ELF-1 (cell line): Measurements from ENCODE around the gene FARS2.
A peak's percentile ranks its signal among the peaks of the same experiment; 100 is the strongest.
"Not testable (repeated sequence)": the region's sequence is repeated elsewhere in the genome, so short reads cannot be mapped to it uniquely, and the experiment has no call there.

ENCODE experiments used
- DNase-seq: peaks from one replicate; pipeline ENCODE4 v3.0.0-alpha.2; 2016; ENCODE audit warnings: low read depth, low spot score

Gene FARS2

GRCh38 chr6:5664149-5664548 is 402.8 kb downstream of the FARS2 start:
- DNase-seq = no peak

- DNase-seq = no peak
Observed at GRCh38 chr6:5665173-5665572, 403.9 kb downstream of the FARS2 start.

GRCh38 chr6:5665667-5666066 is 404.4 kb downstream of the FARS2 start:
- no peak for DNase-seq

- DNase-seq = no peak
Observed at GRCh38 chr6:5666695-5667094, 405.4 kb downstream of the FARS2 start.

GRCh38 chr6:5667737-5668136 is 406.4 kb downstream of the FARS2 start:
- DNase-seq = no peak

GRCh38 chr6:5670381-5670780 is 409.1 kb downstream of the FARS2 start:
- DNase-seq = no peak

- DNase-seq = no peak
Observed at GRCh38 chr6:5670811-5671561, 409.7 kb downstream of the FARS2 start.

GRCh38 chr6:5671601-5672559 is 410.6 kb downstream of the FARS2 start:
- no peak for DNase-seq

GRCh38 chr6:5672581-5673011 is 411.3 kb downstream of the FARS2 start:
- DNase-seq = peak; percentile 79

- DNase-seq = no peak
Observed at GRCh38 chr6:5673019-5673790, 411.9 kb downstream of the FARS2 start.

GRCh38 chr6:5674141-5674540 is 412.8 kb downstream of the FARS2 start:
- no peak for DNase-seq

GRCh38 chr6:5674721-5675120 is 413.4 kb downstream of the FARS2 start:
- no peak for DNase-seq

- DNase-seq = no peak
Observed at GRCh38 chr6:5676701-5677100, 415.4 kb downstream of the FARS2 start.

- DNase-seq = no peak
Observed at GRCh38 chr6:5677219-5678000, 416.1 kb downstream of the FARS2 start.

GRCh38 chr6:5679270-5679669 is 418.0 kb downstream of the FARS2 start:
- DNase-seq = peak; percentile 30

- no peak for DNase-seq
Observed at GRCh38 chr6:5679691-5680090, 418.4 kb downstream of the FARS2 start.

GRCh38 chr6:5680095-5680494 is 418.8 kb downstream of the FARS2 start:
- no peak for DNase-seq

- DNase-seq = no peak
Observed at GRCh38 chr6:5681480-5681879, 420.2 kb downstream of the FARS2 start.

- no peak for DNase-seq
Observed at GRCh38 chr6:5682530-5682929, 421.2 kb downstream of the FARS2 start.

GRCh38 chr6:5683747-5684146 is 422.4 kb downstream of the FARS2 start:
- not testable (repeated sequence) for DNase-seq
